Kidney (tissue), 22 donors: ENCODE results near the gene STAB1. TPM values are rescaled to one million over a fixed set of nuclear protein-coding genes. Genes with fewer than 3 reads are reported as not detected.

Experiments
- DNase-seq, 5 donors: peaks; one replicate each; pipeline ENCODE4 v3.0.0-alpha.2; 2013 to 2020
- FAIRE-seq: peaks from 2 replicates; lab custom pipeline; 2012; peaks lifted over from hg19 to GRCh38; lab: Jason Lieb, UNC
- H3K27ac ChIP-seq, 2 donors: one replicate each; pipeline ENCODE4 v1.7.0; 2013; ENCODE audit warnings: low read depth in 2 of 2, low read length in 2 of 2, inconsistent platforms in 1 of 2
- H3K27me3 ChIP-seq: one replicate; pipeline ENCODE4 v1.7.1; 2013; ENCODE audit warnings: low read length, inconsistent platforms; ENCODE audit not compliant: control insufficient read depth, insufficient read depth
- H3K36me3 ChIP-seq, 3 donors: one replicate each; pipeline versions ENCODE4 v1.7.0 to v1.7.1; 2013; ENCODE audit warnings: low read length in 3 of 3, control low read depth in 1 of 3, inconsistent platforms in 1 of 3; ENCODE audit not compliant: insufficient read depth in 3 of 3, control insufficient read depth in 2 of 3
- H3K4me1 ChIP-seq, 3 donors: one replicate each; pipeline versions ENCODE4 v1.7.0 to v1.7.1; 2013; ENCODE audit warnings: low read length in 3 of 3, inconsistent platforms in 1 of 3, low read depth in 1 of 3; ENCODE audit not compliant: control insufficient read depth in 2 of 3, insufficient read depth in 2 of 3
- H3K4me3 ChIP-seq, 3 donors: one replicate each; pipeline versions ENCODE4 v1.7.0 to v1.8.1; 2013; ENCODE audit warnings: low read length in 3 of 3, control low read depth in 1 of 3, inconsistent platforms in 1 of 3
- H3K9ac ChIP-seq, 3 donors: one replicate each; pipeline versions ENCODE4 v1.7.0 to v1.7.1; 2013; ENCODE audit warnings: low read length in 3 of 3, control low read depth in 1 of 3, inconsistent platforms in 1 of 3
- H3K9me3 ChIP-seq, 3 donors: one replicate each; pipeline versions ENCODE4 v1.7.0 to v1.7.1; 2013; ENCODE audit warnings: low read length in 3 of 3, control low read depth in 1 of 3, inconsistent platforms in 1 of 3; ENCODE audit not compliant: control insufficient read depth in 2 of 3, insufficient read depth in 1 of 3
- CTCF ChIP-seq: IDR thresholded peaks from 3 replicates; pipeline ENCODE4 v1.5.1; 2012; ENCODE audit warnings: mild to moderate bottlenecking, moderate library complexity, borderline replicate concordance; ENCODE audit not compliant: insufficient read depth; ENCODE audit errors: extremely low read depth
- intact Hi-C: fragments of 100-400 bp; cut with DNase I; formaldehyde crosslinking; loops from one replicate; pipeline ENCODE4 v1.11.1; 2022
- long read RNA-seq, 10 donors: library from polyadenylated mRNA in 1 of 10; unstranded in 1 of 10; transcript quantifications; one replicate each; pipeline ENCODE4 v2.0.0 and lab custom pipeline, GENCODE V29; 2021 to 2026
- polyA plus RNA-seq: library from polyadenylated mRNA; stranded (reverse); fragments of 350-450 nt; fragmentation: Illumina TruSeq; extraction: RNeasy Lipid Tissue Mini Kit (QIAGEN cat#74804); gene quantifications from one replicate; pipeline ENCODE4 v1.2.3, GENCODE V29; 2014; ENCODE audit warnings: low read depth, low replicate concordance; ENCODE audit not compliant: insufficient read depth
- total RNA-seq: library from RNA; stranded (reverse); fragmentation: NEBNext Ultra II Directional; extraction: Animal tissue kit (Norgen Biotek cat#: 25700); gene quantifications from one replicate; pipeline ENCODE4 v1.2.1, GENCODE V29; 2021
- donor health status: control.
- donor health status: control.
- donor health status: control.
- donor health status: control.
- donor health status: control.
- donor health status: DM: yes; HTN: yes; CAD: no.
- donor health status: Normal renal cell carcinoma (clear cell type).

Gene STAB1
- total RNA-seq (379 TPM), polyA plus RNA-seq (98.4 TPM)
- long read RNA-seq, donor 1, partial matches to known transcripts: 0 of 1 reads
- long read RNA-seq, donor 1, other reads (novel, unspliced or antisense): 0 of 1 reads
- long read RNA-seq, donor 2, partial matches to known transcripts: 0 of 1 reads
- long read RNA-seq, donor 2, other reads (novel, unspliced or antisense): 0 of 1 reads
- long read RNA-seq, donor 3: 0 reads
- long read RNA-seq, donor 4: 0 reads
- long read RNA-seq, donor 5: 0 reads
- long read RNA-seq, donor 6: 0 reads
- long read RNA-seq, donor 7, partial matches to known transcripts: 150 of 230 reads
- long read RNA-seq, donor 7, other reads (novel, unspliced or antisense): 80 of 230 reads
- long read RNA-seq, donor 8, partial matches to known transcripts: 44 of 44 reads
- long read RNA-seq, donor 8, other reads (novel, unspliced or antisense): 0 of 44 reads
- long read RNA-seq, donor 9, partial matches to known transcripts: 46 of 69 reads
- long read RNA-seq, donor 9, other reads (novel, unspliced or antisense): 23 of 69 reads
- long read RNA-seq, donor 10, partial matches to known transcripts: 48 of 48 reads
- long read RNA-seq, donor 10, other reads (novel, unspliced or antisense): 0 of 48 reads

- Histone ChIP-seq H3K9me3 (no peaks in the 10 kb centered on the region), H3K4me1 (peaks cover 0 to 23% (median 0%) of the 10 kb centered on the region in 3 donors), H3K9ac (peak within 1 kb of the TSS in 1 of 3 donors; percentile 26), H3K36me3 (peaks cover 0 to 30% (median 16%) of the 10 kb centered on the region in 3 donors), H3K4me3 (peak within 1 kb of the TSS in 2 of 3 donors; percentile 32 to 48), H3K27ac (peak within 1 kb of the TSS in 1 of 2 donors; percentile 22), H3K27me3 (no peaks in the 10 kb centered on the region)
- intact Hi-C loops: no loop called here
- FAIRE-seq (no peak), DNase-seq (peak in 3 of 5 donors; percentile 31 to 90 (median 50))
- no peak for TF ChIP-seq CTCF
Measured at GRCh38 chr3:52494886-52495495, at the start of gene STAB1. Gene STAB1 (plus strand): TSS chr3:52495338. CDS start chr3:52495414, 76 bp downstream.

GRCh38 chr3:52446042-52446441, 49.1 kb upstream of the STAB1 start:
- no peak for TF ChIP-seq CTCF
- Histone ChIP-seq H3K36me3 (no peaks in the 10 kb centered on the region), H3K27ac (no peak overlapping the region), H3K27me3 (no peaks in the 10 kb centered on the region), H3K4me1 (peaks cover 0 to 21% (median 5%) of the 10 kb centered on the region in 3 donors), H3K9me3 (no peaks in the 10 kb centered on the region), H3K4me3 (no peak overlapping the region), H3K9ac (no peak overlapping the region)
- DNase-seq: no peak
- intact Hi-C loops: no loop called here
- no peak for FAIRE-seq

GRCh38 chr3:52446631-52447511, 48.3 kb upstream of the STAB1 start:
- no peak overlapping the region for H3K27ac ChIP-seq
- no peak for FAIRE-seq
- H3K4me1 ChIP-seq: peaks cover 0 to 21% (median 5%) of the 10 kb centered on the region in 3 donors
- H3K9ac ChIP-seq: no peak overlapping the region
- TF ChIP-seq CTCF: peak; percentile 98
- DNase-seq: peak in 3 of 5 donors; percentile 60 to 74 (median 65)
- no peak overlapping the region for H3K4me3 ChIP-seq
- intact Hi-C loops: no loop called here
- no peaks in the 10 kb centered on the region for H3K27me3 ChIP-seq
- H3K9me3 ChIP-seq: no peaks in the 10 kb centered on the region
- no peaks in the 10 kb centered on the region for H3K36me3 ChIP-seq
